A673 (cell line): ENCODE results near the gene ATP6V0C. TPM values are rescaled to one million over a fixed set of nuclear protein-coding genes. Genes with fewer than 3 reads are reported as not detected.

Experiments used
- BruUV-seq: library from RNA; stranded (reverse); fragments of 400-500 nt; replicated peaks from 2 replicates; lab custom pipeline; 2021; lab: Mats Ljungman, UMichigan
- CTCF ChIA-PET: fragments of 300-600 bp; sonication (Branson Sonifier 250); formaldehyde crosslinking; loops from one replicate; lab custom pipeline; 2022; ENCODE audit warnings: antibody characterized with exemption; lab: Charles Lee
- POLR2A ChIA-PET: fragments of 300-600 bp; sonication (Branson Sonifier 250); formaldehyde crosslinking; loops from one replicate; lab custom pipeline; 2022; ENCODE audit warnings: antibody characterized with exemption; ENCODE audit not compliant: low non-redundant PET; lab: Charles Lee
- DNase-seq: peaks from one replicate; pipeline ENCODE4 v3.0.0-alpha.2; 2015; ENCODE audit warnings: low spot score
- H3K27ac ChIP-seq: fragments of 200-600 bp; sonication (generic); 2 replicates; pipeline ENCODE4 v1.5.1; 2016; ENCODE audit warnings: mixed run types, low read depth, mild to moderate bottlenecking, mixed read lengths, antibody characterized with exemption, low read length; ENCODE audit not compliant: poor library complexity, severe bottlenecking
- H3K27me3 ChIP-seq: fragments of 200-600 bp; sonication (generic); replicated peaks from 2 replicates; pipeline ENCODE4 v1.6.1; 2017; ENCODE audit warnings: mixed run types, low read depth, mild to moderate bottlenecking, mixed read lengths, antibody characterized with exemption, low read length; ENCODE audit not compliant: insufficient read depth, poor library complexity
- H3K36me3 ChIP-seq: fragments of 200-600 bp; sonication (generic); 2 replicates; pipeline ENCODE4 v1.6.1; 2016; ENCODE audit warnings: mixed run types, mild to moderate bottlenecking, mixed read lengths, antibody characterized with exemption, low read length; ENCODE audit not compliant: insufficient read depth, poor library complexity, severe bottlenecking
- H3K4me1 ChIP-seq: fragments of 200-600 bp; sonication (generic); 2 replicates; pipeline ENCODE4 v1.6.1; 2017; ENCODE audit warnings: mixed run types, mild to moderate bottlenecking, mixed read lengths, antibody characterized with exemption, low read length; ENCODE audit not compliant: insufficient read depth, poor library complexity, severe bottlenecking
- H3K4me3 ChIP-seq: fragments of 200-600 bp; sonication (generic); 2 replicates; pipeline ENCODE4 v1.5.1; 2016; ENCODE audit warnings: low read depth, mixed run types, mild to moderate bottlenecking, mixed read lengths, low read length; ENCODE audit not compliant: poor library complexity, severe bottlenecking
- H3K9me3 ChIP-seq: fragments of 200-600 bp; sonication (generic); 2 replicates; pipeline ENCODE4 v1.6.1; 2016; ENCODE audit warnings: mixed run types, low read depth, mild to moderate bottlenecking, mixed read lengths, antibody characterized with exemption, low read length; ENCODE audit not compliant: poor library complexity, severe bottlenecking
- EZH2 ChIP-seq: fragments of 200-600 bp; sonication (generic); IDR thresholded peaks from 2 replicates; pipeline ENCODE4 v1.6.1; 2017; ENCODE audit warnings: borderline replicate concordance, low read depth, mild to moderate bottlenecking, mixed read lengths, antibody characterized with exemption, low read length; ENCODE audit not compliant: poor library complexity, severe bottlenecking
- intact Hi-C: fragments of 100-400 bp; cut with micrococcal nuclease; formaldehyde crosslinking; loops from one replicate; pipeline ENCODE4 v1.10.0; 2022; ENCODE audit not compliant: unreplicated experiment
- total RNA-seq: library from RNA; stranded (reverse); gene quantifications from 2 replicates; pipeline ENCODE4 v1.2.3, GENCODE V29; 2021
- TF ChIP-seq, protein P1 (sequence below): fragments of 300-800, 200-600 bp; sonication (generic); conservative IDR thresholded peaks from 2 replicates; pipeline ENCODE4 v1.5.1; 2017; ENCODE audit warnings: low read depth, mild to moderate bottlenecking, antibody characterized with exemption, low read length, moderate library complexity, mixed read lengths

Gene ATP6V0C
- total RNA-seq, 1 experiment from 2014 or later = 252 TPM

DNA sequence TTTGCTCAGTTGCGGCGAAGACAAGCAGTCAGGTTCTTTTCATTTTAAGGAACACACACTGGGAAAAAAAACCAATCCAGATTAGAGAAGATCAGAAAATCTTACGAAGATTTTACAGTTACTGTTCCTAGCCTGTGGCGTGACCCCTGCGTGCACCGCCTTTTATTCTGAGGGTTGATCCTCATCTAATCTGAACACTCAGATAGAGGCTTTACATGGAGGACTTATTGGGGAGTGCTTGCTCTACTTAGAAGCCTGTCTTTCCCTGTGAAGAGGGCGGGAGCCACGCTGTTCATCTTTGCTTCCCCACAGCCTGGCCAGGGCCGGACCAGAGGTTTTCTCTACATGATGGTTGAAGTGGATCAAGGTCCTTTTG is 37.4 kb upstream of the ATP6V0C start:
- no peaks in the 10 kb centered on the region for H3K36me3 ChIP-seq
- CTCF ChIA-PET = no interaction called here
- POLR2A ChIA-PET = no interaction called here
- H3K9me3 ChIP-seq = no peaks in the 10 kb centered on the region
- BruUV-seq = no TSS peak
- no peak for TF ChIP-seq EZH2
- TF ChIP-seq, protein P1, sequence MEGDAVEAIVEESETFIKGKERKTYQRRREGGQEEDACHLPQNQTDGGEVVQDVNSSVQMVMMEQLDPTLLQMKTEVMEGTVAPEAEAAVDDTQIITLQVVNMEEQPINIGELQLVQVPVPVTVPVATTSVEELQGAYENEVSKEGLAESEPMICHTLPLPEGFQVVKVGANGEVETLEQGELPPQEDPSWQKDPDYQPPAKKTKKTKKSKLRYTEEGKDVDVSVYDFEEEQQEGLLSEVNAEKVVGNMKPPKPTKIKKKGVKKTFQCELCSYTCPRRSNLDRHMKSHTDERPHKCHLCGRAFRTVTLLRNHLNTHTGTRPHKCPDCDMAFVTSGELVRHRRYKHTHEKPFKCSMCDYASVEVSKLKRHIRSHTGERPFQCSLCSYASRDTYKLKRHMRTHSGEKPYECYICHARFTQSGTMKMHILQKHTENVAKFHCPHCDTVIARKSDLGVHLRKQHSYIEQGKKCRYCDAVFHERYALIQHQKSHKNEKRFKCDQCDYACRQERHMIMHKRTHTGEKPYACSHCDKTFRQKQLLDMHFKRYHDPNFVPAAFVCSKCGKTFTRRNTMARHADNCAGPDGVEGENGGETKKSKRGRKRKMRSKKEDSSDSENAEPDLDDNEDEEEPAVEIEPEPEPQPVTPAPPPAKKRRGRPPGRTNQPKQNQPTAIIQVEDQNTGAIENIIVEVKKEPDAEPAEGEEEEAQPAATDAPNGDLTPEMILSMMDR = no peak
- no peak for DNase-seq
- intact Hi-C loops = no loop called here
- H3K4me1 ChIP-seq = peaks cover 29% of the 10 kb centered on the region
- peak overlapping the region; percentile 87 for H3K4me3 ChIP-seq
- H3K27me3 ChIP-seq = no peaks in the 10 kb centered on the region
- H3K27ac ChIP-seq = no peak overlapping the region

DNA sequence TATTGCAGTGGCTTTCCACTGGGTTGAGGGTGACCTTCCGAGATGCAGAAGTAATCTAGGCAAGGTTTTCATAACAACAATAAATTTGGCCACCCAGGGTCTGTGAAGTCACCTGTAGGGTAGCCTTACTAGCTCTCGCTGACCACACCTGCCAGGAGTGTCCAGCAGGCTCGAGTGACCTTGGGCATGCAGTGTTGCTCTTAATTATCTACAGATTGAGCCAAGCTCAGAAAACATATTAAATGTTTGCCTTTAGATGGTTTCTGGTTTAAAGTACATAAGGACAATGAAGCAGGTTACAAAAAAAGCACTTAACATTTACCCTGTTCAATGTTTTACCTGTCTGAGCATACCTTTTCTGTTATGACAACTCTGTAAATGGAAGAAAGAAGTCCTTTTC is 37.0 kb upstream of the ATP6V0C start:
- ChIA-PET POLR2A (no interaction called here), CTCF (no interaction called here)
- TF ChIP-seq, protein P1 = no peak
- TF ChIP-seq EZH2 = no peak
- H3K4me1 ChIP-seq = peaks cover 25% of the 10 kb centered on the region
- H3K9me3 ChIP-seq = no peaks in the 10 kb centered on the region
- no peaks in the 10 kb centered on the region for H3K36me3 ChIP-seq
- no peak for DNase-seq
- no TSS peak for BruUV-seq
- intact Hi-C loops = no loop called here
- no peak overlapping the region for H3K27ac ChIP-seq
- no peak overlapping the region for H3K4me3 ChIP-seq
- no peaks in the 10 kb centered on the region for H3K27me3 ChIP-seq

DNA sequence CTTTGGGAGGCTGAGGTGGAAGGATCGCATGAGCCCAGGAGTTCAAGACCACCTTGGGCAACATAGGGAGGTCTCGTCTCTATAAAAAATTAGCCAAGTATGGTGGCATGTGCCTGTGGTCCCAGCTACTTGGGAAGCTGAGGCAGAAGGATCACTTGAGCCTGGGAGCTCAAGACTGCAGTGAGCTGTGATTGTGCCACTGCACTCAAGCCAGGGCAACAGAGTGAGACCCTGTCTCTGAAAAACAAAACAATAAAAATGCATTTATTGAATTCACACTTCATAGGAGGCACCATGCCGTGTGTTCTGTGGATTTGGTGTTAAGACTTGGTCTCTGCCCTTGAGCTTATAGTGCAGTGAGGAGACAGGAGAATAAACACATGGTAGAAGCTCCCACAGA is 36.4 kb upstream of the ATP6V0C start:
- Histone ChIP-seq H3K36me3 (no peaks in the 10 kb centered on the region), H3K4me3 (no peak overlapping the region), H3K27ac (no peak overlapping the region), H3K4me1 (peaks cover 19% of the 10 kb centered on the region), H3K27me3 (no peaks in the 10 kb centered on the region), H3K9me3 (no peaks in the 10 kb centered on the region)
- BruUV-seq = no TSS peak
- no peak for TF ChIP-seq EZH2
- TF ChIP-seq, protein P1 = no peak
- intact Hi-C loops = no loop called here
- ChIA-PET POLR2A (no interaction called here), CTCF (no interaction called here)
- no peak for DNase-seq
